Breast epithelium (tissue), 4 donors: Measurements from ENCODE around the gene DLG4. TPM values are rescaled to one million over a fixed set of nuclear protein-coding genes. Genes with fewer than 3 reads are reported as not detected.

Source experiments
- DNase-seq, 2 donors: peaks; one replicate each; pipeline ENCODE4 v3.0.0-alpha.2; 2019; ENCODE audit warnings: low spot score in 2 of 2
- H3K27ac ChIP-seq, 2 donors: fragments of 200-600 bp; sonication (generic) in 1 of 2; one replicate each; pipeline ENCODE4 v1.5.1; 2016 to 2019; ENCODE audit warnings: mild to moderate bottlenecking in 1 of 2
- H3K27me3 ChIP-seq, 2 donors: fragments of 200-600 bp; sonication (generic) in 1 of 2; one replicate each; pipeline versions ENCODE4 v1.5.1 to v1.6.0; 2017 to 2019; ENCODE audit warnings: control low read depth in 1 of 2, mild to moderate bottlenecking in 1 of 2
- H3K36me3 ChIP-seq: fragments of 200-600 bp; one replicate; pipeline ENCODE4 v1.5.1; 2019
- H3K4me1 ChIP-seq, 2 donors: fragments of 200-600 bp; sonication (generic); one replicate each; pipeline ENCODE4 v1.5.1; 2016 to 2019; ENCODE audit warnings: control low read depth in 1 of 2
- H3K4me3 ChIP-seq, 3 donors: fragments of 200-600 bp; sonication (generic); 1 replicate in 2 of 3; 2 replicates in 1 of 3; pipeline ENCODE4 v1.5.1; 2016 to 2019; ENCODE audit warnings: mild to moderate bottlenecking in 3 of 3, moderate library complexity in 2 of 3
- H3K9me3 ChIP-seq, 2 donors: fragments of 200-600 bp; sonication (generic) in 1 of 2; one replicate each; pipeline ENCODE4 v1.5.1; 2016 to 2019; ENCODE audit warnings: control low read depth in 1 of 2
- POLR2A ChIP-seq: fragments of 450-650 bp; IDR thresholded peaks from one replicate; pipeline ENCODE4 v1.6.1; 2016; ENCODE audit warnings: antibody characterized with exemption, mild to moderate bottlenecking, moderate library complexity
- POLR2AphosphoS5 ChIP-seq, 3 donors: sonication (generic); formaldehyde crosslinking; IDR thresholded peaks; one replicate each; pipeline ENCODE4 v1.6.1; 2017; ENCODE audit warnings: antibody characterized with exemption in 3 of 3
- intact Hi-C: fragments of 100-400 bp; cut with DNase I; formaldehyde crosslinking; loops from one replicate; pipeline ENCODE4 v1.15.1; 2023; ENCODE audit warnings: low total_unique reads
- total RNA-seq, 3 donors: library from RNA; depleted of rRNA; stranded (reverse); fragments of >200 nt; gene quantifications; one replicate each; pipeline ENCODE4 v1.1.0, GENCODE V29; 2016
- TF ChIP-seq, protein P1 (sequence below), 3 donors: fragments of 450-650 bp; IDR thresholded peaks; one replicate each; pipeline ENCODE4 v1.5.1; 2016 to 2017; ENCODE audit warnings: antibody characterized with exemption in 3 of 3, mild to moderate bottlenecking in 3 of 3, moderate library complexity in 3 of 3

DLG4 gene
- total RNA-seq, 3 donors from 2014 or later = 7.2 to 18.4 (median 11.1) TPM

- no peaks in the 10 kb centered on the region for H3K9me3 ChIP-seq
- no peak for DNase-seq
- peaks cover 0 to 13% of the 10 kb centered on the region in 2 donors for H3K4me1 ChIP-seq
- intact Hi-C loops = no loop called here
- no peak overlapping the region for H3K27ac ChIP-seq
- H3K27me3 ChIP-seq = no peaks in the 10 kb centered on the region
- no peaks in the 10 kb centered on the region for H3K36me3 ChIP-seq
- no peak for TF ChIP-seq POLR2AphosphoS5 (IDR thresholded peaks at IDR 0.05)
- TF ChIP-seq, protein P1, sequence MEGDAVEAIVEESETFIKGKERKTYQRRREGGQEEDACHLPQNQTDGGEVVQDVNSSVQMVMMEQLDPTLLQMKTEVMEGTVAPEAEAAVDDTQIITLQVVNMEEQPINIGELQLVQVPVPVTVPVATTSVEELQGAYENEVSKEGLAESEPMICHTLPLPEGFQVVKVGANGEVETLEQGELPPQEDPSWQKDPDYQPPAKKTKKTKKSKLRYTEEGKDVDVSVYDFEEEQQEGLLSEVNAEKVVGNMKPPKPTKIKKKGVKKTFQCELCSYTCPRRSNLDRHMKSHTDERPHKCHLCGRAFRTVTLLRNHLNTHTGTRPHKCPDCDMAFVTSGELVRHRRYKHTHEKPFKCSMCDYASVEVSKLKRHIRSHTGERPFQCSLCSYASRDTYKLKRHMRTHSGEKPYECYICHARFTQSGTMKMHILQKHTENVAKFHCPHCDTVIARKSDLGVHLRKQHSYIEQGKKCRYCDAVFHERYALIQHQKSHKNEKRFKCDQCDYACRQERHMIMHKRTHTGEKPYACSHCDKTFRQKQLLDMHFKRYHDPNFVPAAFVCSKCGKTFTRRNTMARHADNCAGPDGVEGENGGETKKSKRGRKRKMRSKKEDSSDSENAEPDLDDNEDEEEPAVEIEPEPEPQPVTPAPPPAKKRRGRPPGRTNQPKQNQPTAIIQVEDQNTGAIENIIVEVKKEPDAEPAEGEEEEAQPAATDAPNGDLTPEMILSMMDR (IDR thresholded peaks at IDR 0.05) = no peak
- TF ChIP-seq POLR2A = no peak
- peak overlapping the region; percentile 21 to 65 (median 50) for H3K4me3 ChIP-seq
These were observed 41.6 kb downstream of the DLG4 start for GRCh38 chr17:7177954-7178477.

GRCh38 chr17:7177191-7177953, 42.3 kb downstream of the DLG4 start:
- Histone ChIP-seq H3K36me3 (no peaks in the 10 kb centered on the region), H3K4me1 (peaks cover 0 to 13% of the 10 kb centered on the region in 2 donors), H3K27ac (no peak overlapping the region), H3K4me3 (peak overlapping the region; percentile 21 to 65 (median 50)), H3K9me3 (no peaks in the 10 kb centered on the region), H3K27me3 (no peaks in the 10 kb centered on the region)
- intact Hi-C loops = no loop called here
- no peak for TF ChIP-seq POLR2A
- TF ChIP-seq, protein P1 (IDR thresholded peaks at IDR 0.05) = peak; percentile 66 to 81 (median 76)
- peak; percentile 54 to 66 for DNase-seq

DNA sequence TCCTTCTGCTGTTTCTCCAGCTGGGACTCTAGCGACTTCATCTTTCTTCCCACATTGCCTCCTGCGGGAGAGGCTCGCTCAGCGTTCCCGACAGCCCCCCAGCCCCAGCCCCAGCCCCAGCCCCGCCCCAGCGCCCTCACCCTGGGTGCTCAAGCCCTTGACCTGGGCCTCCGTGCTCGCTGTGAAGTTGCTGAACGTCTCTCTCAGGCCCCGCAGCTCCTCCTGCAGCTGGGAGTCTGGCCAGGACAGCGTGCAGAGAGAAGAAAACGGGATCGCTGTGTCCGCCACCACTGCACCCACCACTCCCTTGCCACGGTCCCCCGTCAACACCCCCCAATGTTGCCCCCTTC, 42.8 kb downstream of the DLG4 start:
- intact Hi-C loops = loop anchor here (1.0 kb wide), 1 partner anchor 125 kb away; no protein-coding TSS in a partner anchor
- Histone ChIP-seq H3K27me3 (no peaks in the 10 kb centered on the region), H3K27ac (no peak overlapping the region), H3K4me3 (peak overlapping the region in 2 of 3 donors; percentile 50 to 65), H3K36me3 (no peaks in the 10 kb centered on the region), H3K4me1 (peaks cover 0 to 13% of the 10 kb centered on the region in 2 donors), H3K9me3 (no peaks in the 10 kb centered on the region)
- DNase-seq = no peak
- TF ChIP-seq POLR2A (no peak), POLR2AphosphoS5 (IDR thresholded peaks at IDR 0.05) (no peak)
- TF ChIP-seq, protein P1 (IDR thresholded peaks at IDR 0.05) = no peak

DNA sequence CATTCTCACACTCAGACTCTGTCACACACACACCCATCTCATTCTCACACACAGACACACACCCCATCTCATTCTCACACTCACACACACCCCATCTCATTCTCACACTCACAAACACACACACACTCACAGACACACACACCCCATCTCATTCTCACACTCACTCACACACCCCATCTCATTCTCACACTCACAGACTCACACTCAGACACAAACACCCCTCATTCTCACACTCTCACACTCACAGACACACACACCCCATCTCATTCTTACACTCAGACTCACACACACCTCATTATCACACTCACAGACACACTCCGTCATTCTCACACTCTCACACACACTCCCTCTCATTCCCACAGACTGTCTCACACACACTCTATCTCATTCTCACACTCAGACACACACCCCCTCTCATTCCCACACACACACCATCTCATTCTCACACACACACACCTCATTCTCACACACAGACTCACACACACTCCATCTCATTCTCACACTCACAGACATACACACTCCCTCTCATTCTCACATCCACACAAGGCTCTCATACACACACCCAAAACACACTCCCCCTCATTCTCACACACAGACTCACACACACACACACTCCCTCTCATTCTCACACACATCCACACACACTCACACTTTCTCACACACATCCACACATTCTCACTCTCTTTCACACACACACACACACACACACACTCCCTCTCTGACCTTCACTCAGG, 43.4 kb downstream of the DLG4 start:
- H3K36me3 ChIP-seq = no peaks in the 10 kb centered on the region
- TF ChIP-seq, protein P1 (IDR thresholded peaks at IDR 0.05) = no peak
- TF ChIP-seq POLR2A (no peak), POLR2AphosphoS5 (IDR thresholded peaks at IDR 0.05) (no peak)
- no peaks in the 10 kb centered on the region for H3K9me3 ChIP-seq
- peak overlapping the region in 1 of 3 donors; percentile 65 for H3K4me3 ChIP-seq
- H3K4me1 ChIP-seq = peaks cover 0 to 13% of the 10 kb centered on the region in 2 donors
- H3K27me3 ChIP-seq = no peaks in the 10 kb centered on the region
- H3K27ac ChIP-seq = no peak overlapping the region
- intact Hi-C loops = loop anchor here (1.0 kb wide), 1 partner anchor 124 kb away; no protein-coding TSS in a partner anchor
- no peak for DNase-seq

DNA sequence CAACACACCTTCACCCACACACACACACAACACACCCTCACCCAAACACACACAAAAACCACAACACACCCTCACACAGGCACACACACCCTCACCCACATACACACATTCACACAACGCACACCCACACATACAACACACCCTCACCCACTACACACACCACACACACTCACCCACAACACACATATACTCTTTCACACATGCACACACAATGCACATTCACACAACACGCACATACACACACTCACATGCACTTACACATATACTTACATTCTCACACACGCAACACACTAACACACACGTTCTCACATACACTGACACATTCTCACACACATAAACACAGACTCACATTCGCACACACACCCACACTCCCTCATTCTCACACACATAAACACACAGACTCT, 44.3 kb downstream of the DLG4 start:
- Histone ChIP-seq H3K36me3 (no peaks in the 10 kb centered on the region), H3K4me3 (no peak overlapping the region), H3K27ac (no peak overlapping the region), H3K4me1 (peaks cover 0 to 13% of the 10 kb centered on the region in 2 donors), H3K9me3 (no peaks in the 10 kb centered on the region), H3K27me3 (no peaks in the 10 kb centered on the region)
- no peak for DNase-seq
- no peak for TF ChIP-seq POLR2AphosphoS5 (IDR thresholded peaks at IDR 0.05)
- TF ChIP-seq POLR2A = no peak
- TF ChIP-seq, protein P1 (IDR thresholded peaks at IDR 0.05) = no peak
- intact Hi-C loops = no loop called here
